Cardiac fibroblast (primary cell): Measurements from ENCODE around the gene FMOD.

Experiments used
- DNase-seq, 2 donors: peaks; one replicate each; pipeline versions ENCODE4 v3.0.0 to v3.0.0-alpha.2; 2010; ENCODE audit warnings: low read depth in 2 of 2
- H3K4me3 ChIP-seq, 2 donors: replicated peaks in 1 of 2; 1 replicate in 1 of 2; 2 replicates in 1 of 2; pipeline ENCODE4 v1.5.1; 2011; ENCODE audit warnings: low read depth in 2 of 2, low read length in 2 of 2, mild to moderate bottlenecking in 2 of 2, moderate library complexity in 1 of 2
- CTCF ChIP-seq: IDR thresholded peaks from one replicate; pipeline ENCODE4 v1.5.1; 2011; ENCODE audit warnings: low read depth, mild to moderate bottlenecking, low read length, inconsistent platforms

The FMOD gene

GRCh38 chr1:203353486-203353885 is 2.6 kb upstream of the FMOD start:
- H3K4me3 ChIP-seq: no peak overlapping the region
- TF ChIP-seq CTCF: no peak
- DNase-seq: no peak

- H3K4me3 ChIP-seq: no peak overlapping the region
- no peak for DNase-seq
- no peak for TF ChIP-seq CTCF
Measured at GRCh38 chr1:203349773-203350524, 973 bp downstream of the FMOD start.

GRCh38 chr1:203349166-203349565 is 1.8 kb downstream of the FMOD start:
- H3K4me3 ChIP-seq: no peak overlapping the region
- no peak for DNase-seq
- no peak for TF ChIP-seq CTCF

GRCh38 chr1:203346769-203347102 is 4.2 kb downstream of the FMOD start:
- DNase-seq: no peak
- TF ChIP-seq CTCF: no peak
- H3K4me3 ChIP-seq: no peak overlapping the region

GRCh38 chr1:203346060-203346768 is 4.7 kb downstream of the FMOD start:
- DNase-seq: no peak
- TF ChIP-seq CTCF: no peak
- H3K4me3 ChIP-seq: no peak overlapping the region

GRCh38 chr1:203343956-203344754 is 6.8 kb downstream of the FMOD start:
- no peak for TF ChIP-seq CTCF
- H3K4me3 ChIP-seq: no peak overlapping the region
- DNase-seq: no peak
